NAMALWA (cell line): ENCODE measurements around the gene SYT14.
"Not testable (repeated sequence)": the region's sequence is repeated elsewhere in the genome, so short reads cannot be mapped to it uniquely, and the experiment has no call there.

Experiments
- DNase-seq: peaks from one replicate; pipeline ENCODE4 v3.0.0-alpha.2; 2015; ENCODE audit warnings: low spot score

Gene SYT14

GRCh38 chr1:210025870-210026269, 87.9 kb downstream of the SYT14 start:
- no peak for DNase-seq

- DNase-seq, result no peak
These were observed 90.0 kb downstream of the SYT14 start for GRCh38 chr1:210027994-210028393.

- DNase-seq, result no peak
These were observed 93.5 kb downstream of the SYT14 start for GRCh38 chr1:210031473-210031872.

- no peak for DNase-seq
These were observed 105.0 kb downstream of the SYT14 start for GRCh38 chr1:210043058-210043457.

GRCh38 chr1:210049616-210050015, 111.6 kb downstream of the SYT14 start:
- no peak for DNase-seq

- not testable (repeated sequence) for DNase-seq
These were observed 112.5 kb downstream of the SYT14 start for GRCh38 chr1:210050491-210050890.

GRCh38 chr1:210053126-210053525, 115.1 kb downstream of the SYT14 start:
- DNase-seq, result no peak

GRCh38 chr1:210057593-210057992, 119.6 kb downstream of the SYT14 start:
- DNase-seq, result no peak

GRCh38 chr1:210061992-210062391, 124.0 kb downstream of the SYT14 start:
- no peak for DNase-seq

- DNase-seq, result no peak
These were observed 132.5 kb downstream of the SYT14 start for GRCh38 chr1:210070531-210070930.

- DNase-seq, result no peak
These were observed 134.1 kb downstream of the SYT14 start for GRCh38 chr1:210072129-210072528.

- DNase-seq, result no peak
These were observed 135.0 kb downstream of the SYT14 start for GRCh38 chr1:210072896-210073504.

GRCh38 chr1:210074904-210075303, 136.9 kb downstream of the SYT14 start:
- DNase-seq, result no peak

GRCh38 chr1:210076620-210077019, 138.6 kb downstream of the SYT14 start:
- DNase-seq, result no peak

GRCh38 chr1:210081494-210081893, 143.5 kb downstream of the SYT14 start:
- no peak for DNase-seq

GRCh38 chr1:210085359-210085758, 147.3 kb downstream of the SYT14 start:
- DNase-seq, result no peak

- DNase-seq, result no peak
These were observed 149.0 kb downstream of the SYT14 start for GRCh38 chr1:210087058-210087457.

GRCh38 chr1:210089855-210090254, 151.8 kb downstream of the SYT14 start:
- peak; percentile 8 for DNase-seq

GRCh38 chr1:210092366-210092765, 154.3 kb downstream of the SYT14 start:
- DNase-seq, result no peak

GRCh38 chr1:210093461-210093860, 155.4 kb downstream of the SYT14 start:
- DNase-seq, result no peak

- no peak for DNase-seq
These were observed 160.3 kb downstream of the SYT14 start for GRCh38 chr1:210098356-210098755.

- no peak for DNase-seq
These were observed 161.9 kb downstream of the SYT14 start for GRCh38 chr1:210099921-210100320.

- DNase-seq, result no peak
These were observed 166.1 kb downstream of the SYT14 start for GRCh38 chr1:210104103-210104502.

GRCh38 chr1:210112906-210113305, 174.9 kb downstream of the SYT14 start:
- not testable (repeated sequence) for DNase-seq

- no peak for DNase-seq
These were observed 179.2 kb downstream of the SYT14 start for GRCh38 chr1:210117198-210117597.
